Stimulated activated CD8-positive, alpha-beta memory T cell treated with anti-CD3 and anti-CD28 coated beads, Interleukin-12 subunit alpha, Interleukin-12 subunit beta, amount 100 ng/mL, for 4 hours (primary cell): ENCODE measurements around the gene SHB.
"Not testable (repeated sequence)": the region's sequence is repeated elsewhere in the genome, so short reads cannot be mapped to it uniquely, and the experiment has no call there.

ENCODE experiments used
- DNase-seq: peaks from one replicate; pipeline ENCODE4 v3.0.0-alpha.2; 2020; ENCODE audit warnings: low read depth

The SHB gene

DNA sequence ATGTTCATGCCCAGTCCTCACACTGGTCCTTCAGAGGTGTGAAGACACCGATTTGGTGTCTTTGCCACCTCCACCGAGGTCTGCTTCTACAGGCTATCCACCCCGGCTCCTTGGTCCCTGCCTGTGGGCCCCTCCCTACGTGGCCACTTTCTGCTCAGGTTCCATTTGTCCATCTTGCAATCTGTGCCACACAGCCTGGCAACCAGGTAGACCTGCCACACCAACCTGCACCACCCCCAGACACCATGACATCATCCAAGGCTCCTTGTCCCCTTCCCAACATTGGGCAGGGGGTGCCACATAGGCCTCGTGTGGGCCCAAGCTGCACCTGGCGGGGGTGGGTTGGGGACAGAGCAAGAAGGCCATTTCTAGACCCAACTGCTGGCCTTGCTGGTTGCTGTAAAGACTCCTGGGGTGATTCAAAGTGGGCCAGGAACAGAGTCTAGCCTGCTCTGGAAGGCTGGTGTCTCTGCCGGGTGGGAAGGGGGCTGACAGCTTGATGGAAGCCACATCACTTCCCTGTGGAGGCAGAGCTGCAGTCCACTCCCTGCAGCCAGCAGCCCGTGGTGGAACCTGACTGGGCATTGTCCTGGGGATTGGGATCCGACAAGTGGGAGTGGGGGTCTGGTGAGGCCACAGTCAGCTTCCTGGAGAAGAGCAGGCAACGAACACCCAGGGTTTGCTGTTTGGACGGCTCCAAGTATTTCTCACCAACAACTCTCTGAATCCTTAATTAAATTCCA lies 99.3 kb downstream of the SHB start:
- DNase-seq = no peak

DNA sequence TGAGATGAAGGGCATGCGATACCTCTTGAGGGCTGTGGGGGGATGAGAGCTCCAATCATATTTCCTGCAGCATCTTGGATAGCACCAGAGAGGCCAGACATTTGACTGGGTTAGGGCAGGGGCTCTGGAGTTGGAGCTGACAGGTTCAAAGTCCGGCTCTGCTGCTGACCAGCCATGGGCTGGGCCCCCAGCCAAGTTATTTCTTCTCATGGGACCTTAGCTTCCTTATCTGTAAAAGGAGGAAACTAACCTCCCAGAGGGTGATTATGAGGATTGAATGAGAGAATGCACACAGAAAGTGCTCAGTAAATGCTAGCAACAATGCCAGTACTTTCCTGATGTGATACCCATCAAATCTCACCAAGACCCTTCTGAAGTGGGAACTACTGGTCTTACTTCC lies 99.9 kb downstream of the SHB start:
- no peak for DNase-seq

DNA sequence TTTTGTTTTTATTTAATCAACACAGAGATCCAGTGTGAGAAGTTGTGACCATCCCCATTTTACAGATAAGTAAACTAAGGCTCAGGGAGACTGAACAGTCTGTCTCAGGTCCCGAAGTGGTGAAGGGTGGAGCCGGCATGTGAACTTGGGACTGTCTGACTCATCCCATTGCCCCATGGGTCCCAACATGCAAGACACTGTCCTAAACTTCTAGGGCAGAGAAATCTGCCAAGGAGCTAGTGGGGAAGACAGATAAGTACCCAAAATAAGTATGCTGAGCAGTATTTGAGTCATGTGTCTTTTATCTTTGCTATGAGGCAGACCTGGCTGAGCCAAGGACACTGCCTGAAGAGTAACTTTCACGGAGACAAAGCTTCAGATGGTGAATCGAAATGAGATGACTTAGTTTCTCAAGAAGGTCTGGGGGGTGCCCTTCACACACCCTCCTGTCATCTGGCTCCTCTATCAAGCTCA lies 100.8 kb downstream of the SHB start:
- no peak for DNase-seq

DNA sequence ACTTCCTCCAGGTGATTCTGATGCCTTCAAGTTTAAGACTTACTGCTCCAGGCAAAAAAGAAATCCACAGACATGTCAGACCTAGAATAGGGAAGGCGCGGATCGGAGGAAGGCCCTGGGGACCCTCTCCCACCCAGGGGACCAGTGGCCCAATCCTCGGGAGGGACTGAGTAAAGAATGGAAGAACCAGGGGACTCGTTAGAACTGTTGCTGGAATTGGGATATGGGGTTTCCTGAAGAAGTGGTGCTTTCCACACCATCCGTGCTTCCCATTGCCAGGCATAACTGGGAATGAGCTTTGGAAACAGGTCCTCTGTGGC lies 101.3 kb downstream of the SHB start:
- no peak for DNase-seq

DNA sequence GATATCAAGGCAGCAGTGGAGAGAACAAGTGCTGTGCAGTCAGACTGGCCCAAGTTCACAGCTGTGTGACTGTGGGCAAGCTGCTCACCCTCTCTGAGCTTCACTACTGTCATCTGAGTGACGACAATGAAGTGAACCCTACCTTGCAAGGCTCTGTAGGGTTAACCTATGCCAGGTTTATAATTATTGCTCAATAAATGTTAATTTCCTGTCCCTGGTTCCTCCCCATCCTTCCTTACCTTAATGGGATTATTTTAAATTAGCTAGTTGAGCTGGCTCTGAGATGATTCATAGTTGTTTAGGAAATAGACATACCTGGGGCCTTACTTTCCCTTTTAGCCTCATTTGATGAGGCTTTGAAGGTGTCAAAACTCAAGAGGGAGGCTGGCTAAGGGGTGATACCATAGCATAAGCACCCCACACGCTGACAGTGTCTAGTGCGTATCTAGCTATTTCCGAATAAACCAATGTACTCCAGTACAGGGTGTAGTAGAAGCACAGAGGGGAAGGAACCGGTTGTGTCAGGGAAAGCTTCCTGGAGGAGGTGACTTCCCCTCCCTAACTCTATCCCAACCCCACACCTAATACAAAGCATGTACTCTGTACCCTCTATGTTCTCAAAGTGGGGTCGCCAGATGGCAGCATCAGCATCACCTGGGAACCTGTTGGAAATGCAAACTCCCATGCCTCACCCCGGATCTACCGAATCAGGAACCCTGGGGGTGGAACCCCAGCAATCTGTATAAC lies 101.8 kb downstream of the SHB start:
- no peak for DNase-seq

DNA sequence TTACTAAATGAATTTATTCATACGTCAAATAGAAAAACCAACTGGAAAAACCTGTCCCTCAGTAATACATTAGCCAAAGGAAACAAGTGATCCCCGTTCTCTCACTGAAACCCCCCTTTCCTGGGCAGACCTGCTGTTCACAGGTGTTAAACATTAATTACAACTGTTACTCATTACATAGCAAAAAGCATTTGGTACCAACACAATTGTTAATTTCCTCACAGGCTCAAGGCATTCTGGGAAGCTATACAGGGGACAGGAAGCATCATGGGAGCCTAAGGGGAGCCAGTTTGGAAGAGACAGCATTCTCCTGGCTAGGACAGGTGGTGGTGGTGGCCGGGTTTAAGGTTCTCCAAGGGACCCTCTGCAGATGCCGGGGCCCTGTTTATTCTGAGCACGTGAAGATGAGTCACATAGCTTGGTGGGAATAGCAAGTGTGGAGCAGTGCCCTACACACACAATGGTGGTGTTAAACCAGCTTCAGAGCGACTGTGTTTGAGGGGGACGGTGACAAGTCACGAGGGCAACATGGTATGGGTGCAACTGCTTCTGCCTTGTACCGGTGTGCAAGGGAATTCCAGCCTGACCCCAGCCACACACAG lies 102.5 kb downstream of the SHB start:
- DNase-seq = no peak

DNA sequence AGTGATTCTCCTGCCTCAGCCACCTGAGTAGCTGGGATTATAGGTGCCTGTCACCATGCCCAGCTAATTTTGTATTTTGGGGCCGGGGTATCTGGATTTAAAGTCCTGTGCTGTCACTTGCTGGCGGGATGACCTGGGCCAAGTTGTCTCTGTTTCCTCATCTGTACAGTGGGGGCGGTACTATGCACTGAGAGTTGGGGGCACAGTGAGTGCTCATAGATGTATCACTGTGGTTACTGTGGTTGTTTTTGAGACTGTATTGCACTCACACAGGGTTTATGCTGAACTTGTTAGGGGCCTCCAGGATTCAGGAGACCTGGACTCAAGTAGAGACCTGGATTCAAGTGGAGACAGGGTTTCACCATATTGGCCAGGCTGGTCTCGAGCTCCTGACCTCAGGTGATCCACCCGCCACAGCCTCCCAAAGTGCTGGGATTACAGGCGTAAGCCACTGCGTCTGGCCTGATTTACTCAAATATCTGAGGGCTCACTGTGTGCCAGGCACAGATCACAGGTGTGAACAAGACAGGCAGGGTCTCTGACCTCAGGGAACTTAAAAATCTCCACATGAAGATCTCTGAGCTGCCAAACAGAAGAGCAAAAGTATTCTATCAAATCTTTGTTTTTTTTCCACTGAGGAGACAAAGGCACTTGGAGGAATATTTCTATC lies 103.2 kb downstream of the SHB start:
- not testable (repeated sequence) for DNase-seq

DNA sequence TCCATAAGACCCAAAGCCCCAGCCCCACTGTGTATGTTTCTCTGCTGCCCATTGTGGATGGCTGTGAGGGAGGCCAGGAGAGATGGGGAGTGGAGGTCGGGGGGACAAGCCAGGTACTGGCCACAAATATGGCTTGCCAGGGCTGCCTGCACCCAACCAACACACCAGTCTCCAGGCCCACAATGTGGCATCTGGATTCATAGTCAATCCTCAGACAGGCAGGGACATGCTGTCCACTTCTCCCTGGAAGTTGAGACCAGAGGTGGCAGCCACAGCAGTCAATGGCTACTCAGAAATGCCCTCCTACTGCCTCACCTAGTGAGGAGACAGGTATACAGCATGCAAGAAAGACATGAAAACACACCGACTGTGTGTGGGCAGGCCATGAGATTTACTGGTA lies 103.9 kb downstream of the SHB start:
- DNase-seq = no peak

DNA sequence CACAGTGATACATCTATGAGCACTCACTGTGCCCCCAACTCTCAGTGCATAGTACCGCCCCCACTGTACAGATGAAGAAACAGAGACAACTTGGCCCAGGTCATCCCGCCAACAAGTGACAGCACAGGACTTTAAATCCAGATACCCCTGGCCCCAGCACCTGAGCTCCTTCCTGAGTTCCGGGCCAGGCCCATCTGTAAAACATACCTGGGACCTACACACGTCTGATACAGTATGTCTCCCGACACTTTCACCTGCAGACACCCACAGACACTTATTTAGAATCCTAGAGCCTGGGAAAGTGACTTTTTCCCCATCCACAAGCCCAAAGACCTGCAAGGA lies 104.3 kb downstream of the SHB start:
- no peak for DNase-seq

DNA sequence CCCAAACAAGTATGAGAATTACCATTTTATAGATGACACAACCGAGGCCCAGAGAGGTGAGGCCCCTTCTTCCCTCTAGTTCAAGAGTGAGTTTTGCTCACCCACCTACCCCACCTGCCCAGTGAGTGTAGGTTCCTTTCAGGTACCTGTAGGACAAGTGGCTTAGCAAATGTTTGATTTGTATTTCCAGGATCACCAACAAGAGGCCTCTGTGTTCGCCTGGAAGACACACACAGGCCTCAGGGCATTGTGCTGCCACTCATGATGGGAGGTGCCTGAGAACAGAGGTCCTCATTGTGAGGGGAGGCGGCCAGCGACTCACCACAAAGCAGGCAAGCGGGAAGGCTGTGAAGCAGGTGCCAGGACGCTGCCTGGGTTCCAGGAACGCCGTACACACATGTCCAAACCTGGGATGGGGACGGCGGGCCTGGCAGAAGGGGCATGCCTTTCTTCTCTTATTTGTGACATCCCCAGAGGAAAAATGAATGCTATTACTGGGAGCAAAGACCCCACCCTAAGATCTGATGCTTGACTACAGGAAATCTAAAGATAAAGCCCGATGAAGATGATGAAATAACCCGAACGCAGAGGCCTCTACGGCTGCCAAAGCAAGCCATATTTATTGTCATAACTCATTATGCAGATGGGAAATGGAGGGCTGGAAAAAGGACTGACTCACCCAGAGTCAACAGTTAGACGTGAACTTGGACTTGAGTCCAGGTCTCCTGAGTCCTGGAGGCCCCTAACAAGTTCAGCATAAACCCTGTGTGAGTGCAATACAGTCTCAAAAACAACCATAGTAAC lies 104.9 kb downstream of the SHB start:
- DNase-seq = no peak

DNA sequence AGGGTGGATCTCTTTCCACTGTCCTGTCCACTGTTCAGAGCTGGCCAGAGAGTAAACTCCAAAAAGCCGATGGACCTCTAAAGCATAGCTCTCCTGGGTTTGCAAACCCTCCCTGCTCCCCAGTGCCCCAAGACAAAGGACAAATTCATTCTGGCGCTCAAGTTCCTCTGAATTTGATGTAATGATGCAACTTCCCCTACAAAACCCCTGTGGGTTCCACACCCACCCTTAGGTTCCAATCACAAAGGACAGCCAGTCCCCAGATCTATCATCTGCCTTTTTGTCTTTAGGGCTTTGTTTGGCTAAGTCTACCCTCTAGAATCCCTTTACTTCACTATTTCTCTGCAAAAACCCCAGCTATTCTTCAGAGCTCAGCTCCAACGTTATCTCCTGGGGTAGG lies 107.7 kb downstream of the SHB start:
- no peak for DNase-seq

DNA sequence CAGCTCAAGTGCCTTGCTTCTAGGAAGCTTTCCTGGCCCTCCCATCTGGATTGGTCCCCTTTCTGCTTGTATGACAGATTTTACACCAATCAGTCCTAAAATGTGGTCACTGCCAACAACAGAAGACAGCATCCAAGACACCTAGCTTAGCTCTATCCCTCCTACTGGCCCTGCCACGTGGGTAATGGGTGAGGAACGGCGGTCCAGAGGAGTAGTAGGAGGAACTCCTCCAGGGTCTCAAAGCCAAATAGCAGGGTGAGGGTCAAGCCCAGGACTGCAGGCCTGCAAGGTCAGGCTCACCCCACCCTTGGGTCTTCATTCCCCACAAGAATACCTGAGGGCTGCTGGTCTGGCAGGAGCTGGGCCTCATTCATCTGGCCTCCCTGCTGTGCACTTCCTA lies 108.4 kb downstream of the SHB start:
- DNase-seq = no peak

DNA sequence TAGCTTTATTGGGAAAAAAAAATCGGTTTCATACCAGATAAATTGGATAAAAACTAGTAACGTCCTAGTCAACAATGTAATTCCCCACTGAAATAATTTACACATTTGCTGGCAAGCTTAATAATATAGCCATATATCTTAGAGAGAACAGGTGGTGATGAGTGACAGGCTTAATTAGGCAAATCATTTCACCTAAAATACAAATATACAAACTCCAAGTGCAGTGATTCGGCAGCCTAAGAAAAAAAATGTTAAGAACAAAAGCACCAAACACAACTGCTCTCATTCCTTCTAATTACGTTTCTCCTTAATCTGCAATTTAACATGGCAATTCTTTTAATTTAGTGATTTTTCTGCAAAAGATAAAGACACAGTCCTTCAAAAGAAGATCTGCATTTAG lies 109.1 kb downstream of the SHB start:
- no peak for DNase-seq

DNA sequence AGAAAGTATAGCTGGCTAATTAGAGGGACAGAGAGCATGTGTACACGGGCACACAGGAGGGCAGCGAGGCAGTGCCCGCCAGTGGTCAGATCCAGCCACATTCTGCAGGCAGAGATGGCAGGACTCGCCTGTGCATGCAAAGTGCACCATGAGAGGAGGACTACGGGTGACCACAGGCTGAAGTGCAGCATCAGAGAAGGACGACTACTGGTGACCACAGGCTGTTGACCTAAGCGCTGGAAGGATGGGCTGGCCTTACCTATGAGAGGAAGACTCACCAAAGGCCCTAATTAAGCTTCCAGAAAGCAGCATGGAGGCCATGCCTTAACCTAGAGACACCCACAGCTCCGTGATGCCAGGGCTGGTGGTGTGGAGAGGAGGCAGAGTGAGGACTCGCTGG lies 110.9 kb downstream of the SHB start:
- no peak for DNase-seq

DNA sequence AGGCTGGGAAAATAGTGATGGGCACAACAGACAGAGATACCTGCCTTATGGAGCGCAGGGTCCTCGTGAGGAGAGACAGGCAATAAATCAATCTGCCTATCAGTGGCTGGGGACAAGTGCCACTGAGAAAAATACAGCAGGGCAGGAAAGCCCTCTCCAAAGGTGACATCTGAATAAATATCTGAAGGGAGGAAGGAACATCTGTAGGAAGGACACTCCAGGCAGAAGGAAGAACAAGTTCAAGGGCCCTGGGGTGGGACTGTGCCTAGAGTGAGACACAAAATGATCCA lies 111.4 kb downstream of the SHB start:
- DNase-seq = no peak

DNA sequence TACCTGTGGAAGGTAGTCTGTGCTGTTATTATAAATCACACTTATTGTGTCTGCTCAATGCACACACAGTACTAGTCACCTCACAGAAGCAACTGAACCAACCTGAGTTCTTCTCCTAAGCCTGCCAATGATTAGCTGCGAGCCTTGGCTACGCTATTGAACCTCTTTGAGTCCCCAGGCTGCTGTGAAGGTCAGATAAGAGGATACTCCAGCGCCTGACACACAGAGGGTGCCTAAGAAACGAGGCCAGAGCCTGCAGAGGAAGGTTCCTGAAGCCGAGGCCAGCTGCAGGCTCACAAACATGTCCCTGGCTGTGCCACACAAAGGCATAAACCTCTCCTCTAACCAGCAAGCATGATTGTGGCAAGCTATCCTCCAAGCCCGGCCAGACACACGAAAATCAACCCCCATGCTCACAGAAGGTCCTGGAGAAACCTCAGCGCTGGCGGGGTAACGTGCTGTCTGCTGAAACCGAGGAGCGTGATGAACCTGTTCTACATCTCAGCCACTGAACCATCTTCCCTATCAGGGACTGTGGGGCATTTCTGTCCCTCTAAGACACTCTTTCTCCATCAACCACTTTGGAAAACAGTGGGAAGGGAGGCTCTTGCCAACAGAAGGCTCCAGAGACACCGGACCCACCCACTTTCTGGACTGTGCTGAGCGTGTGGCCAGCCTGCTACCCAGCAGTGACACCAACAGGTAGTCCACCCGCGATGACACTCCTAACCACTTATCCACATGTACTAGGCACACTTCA lies 111.9 kb downstream of the SHB start:
- no peak for DNase-seq

DNA sequence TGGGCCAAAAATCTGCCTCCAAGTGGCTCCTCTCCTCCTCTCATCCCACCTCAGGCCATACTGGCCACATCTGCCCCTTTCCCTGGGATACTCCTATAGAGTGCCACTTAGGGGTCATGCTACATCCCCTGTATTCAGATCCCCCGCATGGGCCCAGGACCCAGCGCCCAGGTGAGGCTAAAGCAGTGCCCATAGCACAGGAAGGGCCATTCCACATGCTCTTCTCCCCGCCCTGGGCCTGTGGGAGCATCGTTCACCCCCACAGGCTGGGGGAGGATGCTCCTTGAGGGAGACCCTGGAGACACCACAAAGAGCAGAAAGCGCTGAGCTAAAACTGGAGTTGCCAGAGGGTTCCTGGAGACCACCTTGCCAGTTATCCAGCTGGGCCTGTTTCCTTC lies 112.6 kb downstream of the SHB start:
- DNase-seq = no peak

DNA sequence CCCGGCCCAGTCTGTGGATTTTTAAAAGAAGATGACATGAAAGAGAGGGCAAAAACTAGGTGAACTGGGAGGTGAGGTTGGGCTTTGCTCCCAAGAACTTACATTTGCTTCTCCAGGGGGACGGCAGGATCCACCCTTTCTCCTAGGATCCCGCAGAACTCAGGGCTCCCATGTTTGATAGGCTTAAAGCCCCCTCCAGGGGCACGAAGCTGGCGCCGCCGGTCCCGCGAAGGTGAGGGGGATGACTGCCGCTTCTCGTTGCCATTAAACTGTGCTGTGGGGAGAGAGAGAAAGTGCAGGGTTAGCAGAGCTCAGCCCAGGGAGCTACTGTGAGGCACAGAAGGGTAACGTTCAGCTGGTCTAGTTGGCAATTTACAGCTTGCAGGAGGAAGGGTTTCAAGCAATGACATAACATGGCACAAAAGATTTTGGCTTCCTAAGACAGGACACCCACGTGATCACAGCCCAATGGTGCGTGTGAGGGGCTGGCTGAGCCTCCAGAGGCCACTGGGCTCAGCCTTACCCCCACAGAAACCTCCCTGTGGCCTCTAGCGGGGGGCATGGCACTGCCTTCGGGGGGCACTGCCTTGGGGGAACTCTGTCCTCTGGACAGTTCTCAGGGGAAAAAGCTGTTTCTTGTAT lies 113.1 kb downstream of the SHB start:
- DNase-seq = no peak

DNA sequence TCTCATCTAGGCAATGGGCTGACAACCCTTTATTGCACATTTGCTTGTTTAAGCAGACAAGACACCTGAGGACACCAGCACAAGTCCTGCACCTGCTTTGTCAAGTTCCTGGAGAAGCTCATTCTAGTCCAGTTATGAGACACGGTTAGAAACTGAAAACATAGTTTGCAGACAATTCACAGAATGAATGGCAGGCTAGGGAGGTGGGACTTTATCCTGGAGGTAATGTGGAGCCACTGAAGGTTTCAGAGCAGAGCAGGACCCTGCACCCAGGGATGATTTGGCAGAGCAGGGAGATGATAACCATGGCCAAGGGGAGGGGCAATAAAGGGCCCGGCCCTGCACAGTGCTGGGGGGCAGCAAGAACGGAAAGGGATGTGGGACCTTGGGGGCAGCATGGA lies 114.4 kb downstream of the SHB start:
- DNase-seq = no peak

DNA sequence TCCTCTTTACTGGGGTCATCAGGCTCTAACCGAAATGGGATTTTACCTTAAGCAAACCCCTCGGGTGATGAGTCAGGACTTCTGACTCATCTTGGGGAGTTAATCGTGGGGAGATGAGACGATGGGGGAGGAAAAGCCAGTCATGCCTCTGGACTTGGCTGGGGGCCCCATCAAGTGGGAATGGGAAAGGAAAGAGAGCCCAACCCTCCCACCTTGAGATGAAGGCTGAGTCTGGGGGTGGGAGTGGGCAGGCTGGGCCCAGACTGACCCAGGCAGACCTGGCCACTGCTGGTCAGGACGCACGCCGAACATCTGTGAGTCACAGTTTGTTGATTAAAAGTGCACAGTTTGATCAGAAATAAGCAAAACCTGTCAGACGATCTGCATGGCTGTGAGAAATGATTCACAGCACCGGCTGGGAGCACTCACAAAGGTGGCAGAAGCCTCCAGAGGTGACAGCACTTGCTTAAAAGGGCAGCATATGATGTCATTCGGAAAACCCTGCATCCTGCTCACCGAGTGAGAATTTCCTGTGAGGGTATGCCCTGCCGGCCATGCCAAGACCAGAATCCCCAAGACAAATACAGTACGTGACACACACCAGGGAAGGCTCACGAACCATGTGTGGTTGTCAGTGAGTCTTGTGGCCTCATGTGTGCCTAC lies 115.1 kb downstream of the SHB start:
- peak; percentile 17 for DNase-seq
